Chondrocyte (in vitro differentiated cells): Measurements from ENCODE around the gene COL1A1. TPM values are rescaled to one million over a fixed set of nuclear protein-coding genes. Genes with fewer than 3 reads are reported as not detected.
A peak's percentile ranks its signal among the peaks of the same experiment; 100 is the strongest.

ENCODE experiments used
- DNase-seq: peaks from one replicate; pipeline ENCODE4 v3.0.0; 2021; ENCODE audit warnings: mixed read lengths, low spot score
- H3K27ac Mint-ChIP-seq: one replicate; pipeline ENCODE4 v1.8.0; 2021; ENCODE audit warnings: mild to moderate bottlenecking, moderate library complexity, mixed read lengths; ENCODE audit not compliant: unreplicated experiment
- H3K27me3 Mint-ChIP-seq: 2 replicates; pipeline ENCODE4 v1.8.0; 2021; ENCODE audit warnings: low read depth, mixed read lengths
- H3K36me3 Mint-ChIP-seq: 2 replicates; pipeline ENCODE4 v1.8.0; 2021; ENCODE audit warnings: low read depth, mixed read lengths
- H3K4me1 Mint-ChIP-seq: 2 replicates; pipeline ENCODE4 v1.8.0; 2021; ENCODE audit warnings: low read depth, mild to moderate bottlenecking, mixed read lengths
- H3K4me3 Mint-ChIP-seq: one replicate; pipeline ENCODE4 v1.8.0; 2021; ENCODE audit warnings: mild to moderate bottlenecking, moderate library complexity, mixed read lengths; ENCODE audit not compliant: unreplicated experiment
- H3K9me3 Mint-ChIP-seq: 2 replicates; pipeline ENCODE4 v1.8.0; 2021; ENCODE audit warnings: low read depth, mixed read lengths
- total RNA-seq: library from RNA; stranded (reverse); gene quantifications from 3 replicates; pipeline ENCODE4 v1.2.1, GENCODE V29; 2021
- TF ChIP-seq, protein P1 (sequence below): fragments of 200-600 bp; sonication (generic); IDR thresholded peaks from 2 replicates; pipeline ENCODE4 v1.5.0; 2021; ENCODE audit warnings: antibody characterized with exemption, mild to moderate bottlenecking, moderate library complexity

The COL1A1 gene
- total RNA-seq, 1 donor from 2014 or later, result 35,333 TPM

DNA sequence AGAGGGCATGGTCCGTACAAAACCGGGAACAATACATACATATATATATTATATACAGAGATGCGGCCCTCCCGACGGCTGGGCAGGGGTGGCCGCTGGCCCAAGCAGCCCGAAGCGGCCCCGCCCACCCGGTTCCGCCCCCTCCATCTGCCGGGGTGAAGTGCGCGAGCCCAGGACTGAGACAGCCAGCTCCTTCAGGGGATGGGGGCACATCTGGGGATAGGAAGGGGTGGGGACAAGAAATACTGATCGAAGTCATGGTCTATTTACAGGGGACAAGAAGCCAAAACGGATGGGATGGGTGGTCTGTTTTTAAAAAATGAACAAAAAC is 67.7 kb downstream of the COL1A1 start:
- H3K4me3 Mint-ChIP-seq, result no peak overlapping the region
- H3K27me3 Mint-ChIP-seq, result no peaks in the 10 kb centered on the region
- TF ChIP-seq, protein P1, sequence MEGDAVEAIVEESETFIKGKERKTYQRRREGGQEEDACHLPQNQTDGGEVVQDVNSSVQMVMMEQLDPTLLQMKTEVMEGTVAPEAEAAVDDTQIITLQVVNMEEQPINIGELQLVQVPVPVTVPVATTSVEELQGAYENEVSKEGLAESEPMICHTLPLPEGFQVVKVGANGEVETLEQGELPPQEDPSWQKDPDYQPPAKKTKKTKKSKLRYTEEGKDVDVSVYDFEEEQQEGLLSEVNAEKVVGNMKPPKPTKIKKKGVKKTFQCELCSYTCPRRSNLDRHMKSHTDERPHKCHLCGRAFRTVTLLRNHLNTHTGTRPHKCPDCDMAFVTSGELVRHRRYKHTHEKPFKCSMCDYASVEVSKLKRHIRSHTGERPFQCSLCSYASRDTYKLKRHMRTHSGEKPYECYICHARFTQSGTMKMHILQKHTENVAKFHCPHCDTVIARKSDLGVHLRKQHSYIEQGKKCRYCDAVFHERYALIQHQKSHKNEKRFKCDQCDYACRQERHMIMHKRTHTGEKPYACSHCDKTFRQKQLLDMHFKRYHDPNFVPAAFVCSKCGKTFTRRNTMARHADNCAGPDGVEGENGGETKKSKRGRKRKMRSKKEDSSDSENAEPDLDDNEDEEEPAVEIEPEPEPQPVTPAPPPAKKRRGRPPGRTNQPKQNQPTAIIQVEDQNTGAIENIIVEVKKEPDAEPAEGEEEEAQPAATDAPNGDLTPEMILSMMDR, result no peak
- H3K9me3 Mint-ChIP-seq, result no peaks in the 10 kb centered on the region
- H3K27ac Mint-ChIP-seq, result peak overlapping the region; percentile 59
- peaks cover 30% of the 10 kb centered on the region for H3K36me3 Mint-ChIP-seq
- peaks cover 38% of the 10 kb centered on the region for H3K4me1 Mint-ChIP-seq
- DNase-seq, result no peak

Other genes with a start within 250 kb of the COL1A1 start
- 0.12 TPM in 1 of 3 replicates, not detected in the others for gene DLX4, start 232.4 kb downstream of the COL1A1 start, total RNA-seq
- gene DLX3, start 206.4 kb downstream of the COL1A1 start, total RNA-seq, result 0.10 TPM in 1 of 3 replicates, not detected in the others
- gene ITGA3, start 145.5 kb downstream of the COL1A1 start, total RNA-seq, result 85.8 to 236 TPM (median 216 TPM) in 3 replicates
- gene PDK2, start 106.3 kb downstream of the COL1A1 start, total RNA-seq, result 28.9 to 38.0 TPM (median 31.1 TPM) in 3 replicates
- 26.0 to 29.4 TPM (median 27.6 TPM) in 3 replicates for gene SAMD14, start 71.5 kb downstream of the COL1A1 start, total RNA-seq
- 75.4 to 84.2 TPM (median 79.3 TPM) in 3 replicates for gene PPP1R9B, start 51.0 kb downstream of the COL1A1 start, total RNA-seq
- 0.85 to 5.5 TPM (median 1.3 TPM) in 3 replicates for gene SGCA, start 35.6 kb downstream of the COL1A1 start, total RNA-seq
- gene TMEM92, start 72.8 kb upstream of the COL1A1 start, total RNA-seq, result 1.6 to 1.7 TPM (median 1.7 TPM) in 3 replicates
- gene XYLT2, start 144.5 kb upstream of the COL1A1 start, total RNA-seq, result 33.5 to 34.1 TPM (median 33.7 TPM) in 3 replicates
- gene MRPL27, start 171.6 kb upstream of the COL1A1 start, total RNA-seq, result 48.7 to 61.4 TPM (median 49.8 TPM) in 3 replicates
- gene EME1, start 171.6 kb upstream of the COL1A1 start, total RNA-seq, result 1.9 to 6.8 TPM (median 2.5 TPM) in 3 replicates
- gene LRRC59, start 195.9 kb upstream of the COL1A1 start, total RNA-seq, result 144 to 162 TPM (median 148 TPM) in 3 replicates
- gene ACSF2, start 224.6 kb upstream of the COL1A1 start, total RNA-seq, result 17.4 to 22.5 TPM (median 19.9 TPM) in 3 replicates